GM12878 (cell line): ENCODE data around the gene C6orf62. TPM values are rescaled to one million over a fixed set of nuclear protein-coding genes. Genes with fewer than 3 reads are reported as not detected.

Source experiments
- ATAC-seq: fragments of 200-7000 bp; cut with Tn5 transposase; 3 replicates; pipeline ENCODE4 v1.9.1; 2020; ENCODE audit warnings: mild to moderate bottlenecking, moderate library complexity
- BruUV-seq: library from RNA; stranded (reverse); fragments of 400-500 nt; replicated peaks from 2 replicates; lab custom pipeline; 2021; lab: Mats Ljungman, UMichigan
- CTCF ChIA-PET: fragments of 300-600 bp; sonication (Branson Sonifier 250); formaldehyde crosslinking; extraction: SDS; loops from one replicate; lab custom pipeline; 2021; ENCODE audit warnings: inconsistent platforms; lab: Yijun Ruan, JAX
- POLR2A ChIA-PET: fragments of 350-600 bp; formaldehyde crosslinking; extraction: SDS; loops from one replicate; lab custom pipeline; 2021; ENCODE audit warnings: inconsistent platforms; lab: Charles Lee
- RAD21 ChIA-PET: fragments of 300-600 bp; sonication (Branson Sonifier 250); formaldehyde crosslinking; loops from one replicate; lab custom pipeline; 2023; ENCODE audit warnings: antibody characterized with exemption; ENCODE audit not compliant: unreplicated experiment; lab: Charles Lee
- SMC1A ChIA-PET: fragments of 300-600 bp; sonication (Branson Sonifier 250); formaldehyde crosslinking; loops from one replicate; lab custom pipeline; 2023; ENCODE audit not compliant: unreplicated experiment, uncharacterized antibody; lab: Charles Lee
- DNase-seq: peaks from one replicate; pipeline ENCODE4 v3.0.0-alpha.2; 2011; ENCODE audit warnings: low read depth, low spot score
- FAIRE-seq: peaks from 3 replicates; lab custom pipeline; 2011; peaks lifted over from hg19 to GRCh38; lab: Jason Lieb, UNC
- H2AFZ ChIP-seq: 2 replicates; pipeline ENCODE4 v1.6.0; 2011; ENCODE audit warnings: low read depth, low read length, control low read depth; ENCODE audit not compliant: control insufficient read depth
- H3K27ac ChIP-seq: 2 replicates; pipeline ENCODE4 v1.5.1; 2011; ENCODE audit warnings: control low read depth; ENCODE audit not compliant: control insufficient read depth, insufficient read depth
- H3K27me3 ChIP-seq, 2 experiments: replicated peaks in 1 of 2; 2 replicates each; pipeline versions ENCODE4 v1.6.0 to v1.6.1; 2011; ENCODE audit warnings: low read length in 1 of 2; ENCODE audit not compliant: control insufficient read depth in 2 of 2, insufficient read depth in 2 of 2
- H3K36me3 ChIP-seq, 2 experiments: 2 replicates each; pipeline ENCODE4 v1.5.1; 2011; ENCODE audit warnings: low read length in 1 of 2; ENCODE audit not compliant: control insufficient read depth in 2 of 2, insufficient read depth in 2 of 2
- H3K4me1 ChIP-seq: 2 replicates; pipeline ENCODE4 v1.6.1; 2011; ENCODE audit warnings: mild to moderate bottlenecking, low read length, moderate library complexity, mixed read lengths; ENCODE audit not compliant: control insufficient read depth, insufficient read depth
- H3K4me2 ChIP-seq: 2 replicates; pipeline ENCODE4 v1.6.0; 2011; ENCODE audit warnings: control low read depth; ENCODE audit not compliant: control insufficient read depth, insufficient read depth
- H3K4me3 ChIP-seq: fragments of 200-600 bp; sonication (generic); 2 replicates; pipeline ENCODE4 v1.5.1; 2016
- H3K79me2 ChIP-seq: 2 replicates; pipeline ENCODE4 v1.6.0; 2011; ENCODE audit warnings: low read length; ENCODE audit not compliant: control insufficient read depth, insufficient read depth
- H3K9ac ChIP-seq: 2 replicates; pipeline ENCODE4 v1.8.0; 2011; ENCODE audit warnings: low read length, control low read depth, mixed read lengths; ENCODE audit not compliant: control insufficient read depth, insufficient read depth
- H3K9me3 ChIP-seq: replicated peaks from 3 replicates; pipeline ENCODE4 v1.5.1; 2011; ENCODE audit warnings: mild to moderate bottlenecking, low read length; ENCODE audit not compliant: control insufficient read depth, insufficient read depth
- H4K20me1 ChIP-seq: 2 replicates; pipeline ENCODE4 v1.6.0; 2011; ENCODE audit not compliant: control insufficient read depth, insufficient read depth
- BCL11A ChIP-seq: IDR thresholded peaks from 2 replicates; pipeline ENCODE4 v1.6.1; 2011; ENCODE audit warnings: low read depth, low read length
- FOS ChIP-seq: IDR thresholded peaks from 3 replicates; pipeline ENCODE4 v1.6.1; 2011; ENCODE audit warnings: borderline replicate concordance; ENCODE audit not compliant: insufficient read length; ENCODE audit errors: extremely low read depth
- JUND ChIP-seq: IDR thresholded peaks from 2 replicates; pipeline ENCODE4 v1.6.1; 2012; ENCODE audit warnings: low read depth, mild to moderate bottlenecking, low read length, improper control_type of control experiment, moderate library complexity
- MEF2A ChIP-seq: IDR thresholded peaks from 2 replicates; pipeline ENCODE4 v1.6.1; 2011; ENCODE audit warnings: low read depth, mild to moderate bottlenecking, low read length, moderate library complexity; ENCODE audit not compliant: insufficient read depth
- MYB ChIP-seq: fragments of 150-350 bp; IDR thresholded peaks from 2 replicates; pipeline ENCODE4 v1.6.1; 2014; ENCODE audit warnings: mild to moderate bottlenecking, low read depth, low read length, borderline replicate concordance
- NFYB ChIP-seq: IDR thresholded peaks from 2 replicates; pipeline ENCODE4 v1.6.1; 2011; ENCODE audit warnings: low read depth, mild to moderate bottlenecking, low read length, improper control_type of control experiment, moderate library complexity; ENCODE audit not compliant: insufficient read depth
- NR2C2 ChIP-seq: IDR thresholded peaks from 2 replicates; pipeline ENCODE4 v1.6.1; 2011; ENCODE audit warnings: borderline replicate concordance, low read depth; ENCODE audit not compliant: control insufficient read depth, insufficient read length
- NR2F1 ChIP-seq: fragments of 450-650 bp; conservative IDR thresholded peaks from 2 replicates; pipeline ENCODE4 v1.6.1; 2017; ENCODE audit warnings: mild to moderate bottlenecking
- NRF1 ChIP-seq: conservative IDR thresholded peaks from 2 replicates; pipeline ENCODE4 v1.6.1; 2011; ENCODE audit warnings: mild to moderate bottlenecking, low read depth, low read length, improper control_type of control experiment
- PAX8 ChIP-seq: fragments of 450-650 bp; IDR thresholded peaks from 2 replicates; pipeline ENCODE4 v1.6.1; 2017; ENCODE audit warnings: mild to moderate bottlenecking, moderate library complexity
- PML ChIP-seq: IDR thresholded peaks from 2 replicates; pipeline ENCODE4 v1.6.1; 2012; ENCODE audit warnings: low read length, inconsistent platforms
- RAD21 ChIP-seq: IDR thresholded peaks from 2 replicates; pipeline ENCODE4 v1.6.1; 2011; ENCODE audit warnings: mild to moderate bottlenecking, low read depth, low read length, moderate library complexity; ENCODE audit not compliant: insufficient read depth
- SMAD1 ChIP-seq: fragments of 450-650 bp; IDR thresholded peaks from 2 replicates; pipeline ENCODE4 v1.6.1; 2018; ENCODE audit warnings: mild to moderate bottlenecking, low read depth; ENCODE audit not compliant: partially characterized antibody
- YY1 ChIP-seq: IDR thresholded peaks from 2 replicates; pipeline ENCODE4 v1.6.1; 2011; ENCODE audit warnings: low read depth, mild to moderate bottlenecking, low read length
- ZBED1 ChIP-seq: IDR thresholded peaks from 2 replicates; pipeline ENCODE4 v1.6.1; 2016; ENCODE audit warnings: borderline replicate concordance
- ZNF217 ChIP-seq: fragments of 450-650 bp; IDR thresholded peaks from 2 replicates; pipeline ENCODE4 v1.6.1; 2017; ENCODE audit warnings: antibody characterized with exemption, mild to moderate bottlenecking
- ZNF384 ChIP-seq: IDR thresholded peaks from 2 replicates; pipeline ENCODE4 v1.6.1; 2012; ENCODE audit warnings: low read depth, mild to moderate bottlenecking, low read length, improper control_type of control experiment, borderline replicate concordance
- WGBS: methylation state at CpG from one replicate; pipeline ENCODE4 v1.1.6; 2016; ENCODE audit warnings: low lambda C conversion rate; ENCODE audit not compliant: insufficient replicate concordance, insufficient coverage; ENCODE audit errors: missing lambda C conversion rate; 5-methylcytosine and 5-hydroxymethylcytosine counted together
- in situ Hi-C: fragments of 300-500 bp; cut with MboI; formaldehyde crosslinking; loops from 9 replicates; pipeline ENCODE4 v1.14.3; 2018; ENCODE audit warnings: mixed read lengths
- intact Hi-C: fragments of 100-400 bp; cut with micrococcal nuclease; formaldehyde crosslinking; loops from one replicate; pipeline ENCODE4 v1.14.2; 2022; ENCODE audit not compliant: unreplicated experiment
- polyA plus RNA-seq, 11 experiments: library from polyadenylated mRNA; depleted of rRNA in 4 of 11; unstranded in 6 of 11; stranded (reverse) in 5 of 11; fragments of >200 nt; fragmentation: Nextera tagmentation in 4 of 11; fragmentation: Illumina TruSeq in 1 of 11; extraction: Ambion mirVana in 4 of 11; extraction: Trizol in 1 of 11; gene quantifications; 1 replicate in 1 of 11; 2 replicates in 10 of 11; pipeline versions ENCODE4 v1.2.1 to v1.2.3, GENCODE V29; 2011 to 2016; ENCODE audit warnings: inconsistent platforms in 2 of 11, missing spikeins in 2 of 11, low read depth in 1 of 11
- total RNA-seq, 4 experiments: library from RNA; depleted of rRNA in 3 of 4; stranded (reverse); fragments of >200 nt in 3 of 4; fragmentation: Illumina TruSeq in 1 of 4; extraction: Trizol in 1 of 4; gene quantifications; 2 replicates each; pipeline versions ENCODE4 v1.2.1 to v1.2.3, GENCODE V29; 2013 to 2021
- TF ChIP-seq, protein P1 (sequence below): fragments of 450-650 bp; IDR thresholded peaks from 2 replicates; pipeline ENCODE4 v1.6.1; 2017; ENCODE audit warnings: mild to moderate bottlenecking, moderate library complexity
- TF ChIP-seq, protein P2 (sequence below): fragments of 450-650 bp; IDR thresholded peaks from 2 replicates; pipeline ENCODE4 v1.6.1; 2014; ENCODE audit warnings: mild to moderate bottlenecking

C6orf62 gene
- total and polyA plus RNA-seq, 10 of the 15 experiments (the other 5 are each of a cell fraction or from before 2014, with no cell fraction given) = 55.6 to 565 (median 126) TPM

GRCh38 chr6:24752917-24753492 lies 34.1 kb upstream of the C6orf62 start:
- ChIA-PET POLR2A (no interaction called here), SMC1A (interaction anchor here (1.0 kb wide), 1 partner anchor 106 kb away, joined by 3 read pairs; the partner anchor contains the start of gene KIAA0319), RAD21 (no interaction called here), CTCF (interaction anchor here (2.6 kb wide), 1 partner anchor 13 kb away, joined by 8 read pairs; no protein-coding TSS in a partner anchor)
- Histone ChIP-seq H3K9ac (no peak overlapping the region), H3K4me2 (no peak overlapping the region), H3K4me1 (no peaks in the 10 kb centered on the region), H3K27ac (no peak overlapping the region), H3K27me3 (no peaks in the 10 kb centered on the region), H3K36me3 (no peaks in the 10 kb centered on the region), H4K20me1 (no peaks in the 10 kb centered on the region), H3K79me2 (no peaks in the 10 kb centered on the region), H3K4me3 (no peak overlapping the region), H3K9me3 (peaks cover 2% of the 10 kb centered on the region; the same call in 2 of the 3 replicates), H2AFZ (no peak overlapping the region)
- intact Hi-C loops (no loop called here), in situ Hi-C loops (no loop called here)
- 87% methylated on average over 1 of the region's 1 CpG for WGBS
- no peak for TF ChIP-seq NR2F1
- TF ChIP-seq MYB = no peak
- TF ChIP-seq ZNF384 = no peak
- no peak for TF ChIP-seq NRF1
- no peak for TF ChIP-seq ZNF217
- TF ChIP-seq PML = no peak
- no peak for TF ChIP-seq RAD21
- no peak for TF ChIP-seq FOS
- TF ChIP-seq JUND = no peak
- TF ChIP-seq, protein P1, sequence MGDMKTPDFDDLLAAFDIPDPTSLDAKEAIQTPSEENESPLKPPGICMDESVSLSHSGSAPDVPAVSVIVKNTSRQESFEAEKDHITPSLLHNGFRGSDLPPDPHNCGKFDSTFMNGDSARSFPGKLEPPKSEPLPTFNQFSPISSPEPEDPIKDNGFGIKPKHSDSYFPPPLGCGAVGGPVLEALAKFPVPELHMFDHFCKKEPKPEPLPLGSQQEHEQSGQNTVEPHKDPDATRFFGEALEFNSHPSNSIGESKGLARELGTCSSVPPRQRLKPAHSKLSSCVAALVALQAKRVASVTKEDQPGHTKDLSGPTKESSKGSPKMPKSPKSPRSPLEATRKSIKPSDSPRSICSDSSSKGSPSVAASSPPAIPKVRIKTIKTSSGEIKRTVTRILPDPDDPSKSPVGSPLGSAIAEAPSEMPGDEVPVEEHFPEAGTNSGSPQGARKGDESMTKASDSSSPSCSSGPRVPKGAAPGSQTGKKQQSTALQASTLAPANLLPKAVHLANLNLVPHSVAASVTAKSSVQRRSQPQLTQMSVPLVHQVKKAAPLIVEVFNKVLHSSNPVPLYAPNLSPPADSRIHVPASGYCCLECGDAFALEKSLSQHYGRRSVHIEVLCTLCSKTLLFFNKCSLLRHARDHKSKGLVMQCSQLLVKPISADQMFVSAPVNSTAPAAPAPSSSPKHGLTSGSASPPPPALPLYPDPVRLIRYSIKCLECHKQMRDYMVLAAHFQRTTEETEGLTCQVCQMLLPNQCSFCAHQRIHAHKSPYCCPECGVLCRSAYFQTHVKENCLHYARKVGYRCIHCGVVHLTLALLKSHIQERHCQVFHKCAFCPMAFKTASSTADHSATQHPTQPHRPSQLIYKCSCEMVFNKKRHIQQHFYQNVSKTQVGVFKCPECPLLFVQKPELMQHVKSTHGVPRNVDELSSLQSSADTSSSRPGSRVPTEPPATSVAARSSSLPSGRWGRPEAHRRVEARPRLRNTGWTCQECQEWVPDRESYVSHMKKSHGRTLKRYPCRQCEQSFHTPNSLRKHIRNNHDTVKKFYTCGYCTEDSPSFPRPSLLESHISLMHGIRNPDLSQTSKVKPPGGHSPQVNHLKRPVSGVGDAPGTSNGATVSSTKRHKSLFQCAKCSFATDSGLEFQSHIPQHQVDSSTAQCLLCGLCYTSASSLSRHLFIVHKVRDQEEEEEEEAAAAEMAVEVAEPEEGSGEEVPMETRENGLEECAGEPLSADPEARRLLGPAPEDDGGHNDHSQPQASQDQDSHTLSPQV = no peak
- no peak for TF ChIP-seq NFYB
- TF ChIP-seq BCL11A = no peak
- TF ChIP-seq ZBED1 = no peak
- TF ChIP-seq, protein P2, sequence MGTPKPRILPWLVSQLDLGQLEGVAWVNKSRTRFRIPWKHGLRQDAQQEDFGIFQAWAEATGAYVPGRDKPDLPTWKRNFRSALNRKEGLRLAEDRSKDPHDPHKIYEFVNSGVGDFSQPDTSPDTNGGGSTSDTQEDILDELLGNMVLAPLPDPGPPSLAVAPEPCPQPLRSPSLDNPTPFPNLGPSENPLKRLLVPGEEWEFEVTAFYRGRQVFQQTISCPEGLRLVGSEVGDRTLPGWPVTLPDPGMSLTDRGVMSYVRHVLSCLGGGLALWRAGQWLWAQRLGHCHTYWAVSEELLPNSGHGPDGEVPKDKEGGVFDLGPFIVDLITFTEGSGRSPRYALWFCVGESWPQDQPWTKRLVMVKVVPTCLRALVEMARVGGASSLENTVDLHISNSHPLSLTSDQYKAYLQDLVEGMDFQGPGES = no peak
- no peak for TF ChIP-seq YY1
- TF ChIP-seq SMAD1 = no peak
- TF ChIP-seq NR2C2 = no peak
- TF ChIP-seq PAX8 = no peak
- no peak for TF ChIP-seq MEF2A
- no TSS peak for BruUV-seq
- FAIRE-seq (no peak), ATAC-seq (no peak), DNase-seq (no peak)
